HuH-7.5 (cell line): ENCODE measurements around the gene CWC27.

ENCODE experiments used
- DNase-seq: peaks from one replicate; pipeline ENCODE4 v3.0.0; 2011; ENCODE audit warnings: low spot score

Gene CWC27, protein sequence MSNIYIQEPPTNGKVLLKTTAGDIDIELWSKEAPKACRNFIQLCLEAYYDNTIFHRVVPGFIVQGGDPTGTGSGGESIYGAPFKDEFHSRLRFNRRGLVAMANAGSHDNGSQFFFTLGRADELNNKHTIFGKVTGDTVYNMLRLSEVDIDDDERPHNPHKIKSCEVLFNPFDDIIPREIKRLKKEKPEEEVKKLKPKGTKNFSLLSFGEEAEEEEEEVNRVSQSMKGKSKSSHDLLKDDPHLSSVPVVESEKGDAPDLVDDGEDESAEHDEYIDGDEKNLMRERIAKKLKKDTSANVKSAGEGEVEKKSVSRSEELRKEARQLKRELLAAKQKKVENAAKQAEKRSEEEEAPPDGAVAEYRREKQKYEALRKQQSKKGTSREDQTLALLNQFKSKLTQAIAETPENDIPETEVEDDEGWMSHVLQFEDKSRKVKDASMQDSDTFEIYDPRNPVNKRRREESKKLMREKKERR

GRCh38 chr5:64768358-64769312 is at the start of gene CWC27, which contains the start of gene SREK1IP1:
Gene CWC27, plus strand, starts transcription at chr5:64768930. Its CDS starts 217 bp downstream, at chr5:64769147.
Gene SREK1IP1, minus strand, starts transcription at chr5:64768691. Its CDS starts 174 bp downstream, at chr5:64768517.
- DNase-seq: peak; percentile 35

DNA sequence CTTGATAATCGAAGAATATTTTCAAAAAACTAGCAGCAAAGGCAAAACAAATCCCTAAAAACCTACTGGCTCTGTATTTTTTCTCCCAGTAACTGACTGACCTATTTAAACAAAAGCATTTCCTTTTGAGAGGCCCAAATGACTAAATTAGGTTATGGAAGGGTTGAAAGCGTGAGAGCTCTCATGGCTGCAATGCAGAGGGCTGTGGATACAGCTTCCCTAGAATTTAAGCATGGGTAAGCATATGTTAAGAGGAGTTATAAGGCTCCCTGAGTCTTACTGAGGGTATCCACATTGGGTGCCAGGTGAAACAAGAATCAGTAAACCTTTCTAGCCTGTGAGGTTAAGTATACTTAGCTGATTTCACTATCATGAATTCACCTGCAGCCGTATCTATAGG is 46.1 kb upstream of the CWC27 start:
- DNase-seq: no peak

DNA sequence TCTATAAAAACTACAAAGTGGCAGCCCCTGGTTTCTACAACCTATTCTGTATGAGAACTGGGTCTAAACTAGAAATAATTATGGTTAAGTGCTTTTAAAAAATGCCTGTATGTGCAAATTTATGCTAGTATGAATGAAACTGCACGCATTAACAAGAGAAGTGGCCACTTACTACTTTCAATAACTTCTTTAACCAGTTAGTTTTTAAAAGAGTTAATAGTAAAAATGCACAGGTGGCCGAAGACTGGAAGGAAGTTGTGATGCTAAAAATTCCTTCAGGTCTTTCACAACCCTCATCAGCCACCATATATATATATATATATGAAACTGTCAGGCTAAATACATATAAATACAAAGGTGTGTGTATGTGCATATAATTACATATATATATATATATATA is 41.6 kb upstream of the CWC27 start:
- no peak for DNase-seq

DNA sequence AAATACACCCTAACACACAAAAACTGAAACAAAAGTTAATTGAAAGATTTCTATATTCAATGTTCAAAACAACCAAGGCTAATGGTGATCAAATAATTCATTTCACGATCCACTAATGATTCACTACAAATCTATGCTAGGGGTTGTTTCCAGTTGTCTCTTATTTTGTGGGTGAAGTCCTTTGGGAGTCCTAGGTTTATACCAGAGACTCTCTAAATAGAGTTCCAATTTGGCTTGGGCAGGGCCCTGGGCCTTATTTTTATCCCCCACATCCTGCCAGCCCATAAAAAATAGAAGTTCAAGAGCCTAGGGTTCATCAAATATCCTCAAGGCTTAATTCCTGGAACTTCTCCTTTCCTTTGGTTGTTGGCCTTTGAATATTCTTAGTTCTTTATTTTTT is 26.3 kb upstream of the CWC27 start:
- DNase-seq: no peak

DNA sequence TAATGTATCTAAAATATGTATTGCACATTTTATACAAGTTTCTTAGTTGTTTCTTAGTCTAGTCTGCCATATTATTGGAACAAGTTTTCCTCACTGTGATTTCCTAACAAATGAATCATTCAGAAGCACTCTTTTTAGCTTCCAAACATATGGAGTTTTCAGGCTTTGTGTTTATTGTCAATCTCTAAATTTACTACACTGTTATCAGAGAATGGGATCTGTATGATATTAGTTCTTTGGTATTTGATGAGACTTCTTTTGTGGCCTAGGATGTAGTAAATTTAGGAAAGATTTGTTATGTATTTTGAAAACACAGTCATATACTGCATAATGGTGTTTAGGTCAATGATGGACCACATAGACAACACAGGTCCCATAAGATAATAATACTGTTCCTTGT is 25.9 kb upstream of the CWC27 start:
- DNase-seq: no peak

DNA sequence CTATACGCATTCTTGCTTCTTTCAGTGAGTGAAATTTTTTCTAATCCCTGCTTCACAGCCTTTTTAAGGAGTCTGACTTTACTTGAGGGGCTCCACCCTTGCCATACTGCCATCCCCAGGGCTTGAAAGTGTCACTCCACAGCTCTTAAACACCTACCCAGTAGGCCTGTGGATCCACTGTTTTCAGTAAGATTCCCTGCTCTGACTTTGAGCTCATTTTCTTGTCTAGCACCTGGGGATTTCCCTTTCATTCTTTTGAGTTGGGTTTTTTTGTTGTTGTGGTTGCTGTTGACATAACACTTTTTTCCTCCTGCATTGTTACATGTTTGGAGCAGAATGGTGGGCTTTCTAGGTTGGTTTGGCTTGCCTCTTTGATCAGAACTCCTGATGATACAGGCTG is 23.8 kb upstream of the CWC27 start:
- DNase-seq: no peak

GRCh38 chr5:64746446-64746845 is 22.3 kb upstream of the CWC27 start:
- no peak for DNase-seq

GRCh38 chr5:64749385-64749784 is 19.3 kb upstream of the CWC27 start:
- DNase-seq: no peak

GRCh38 chr5:64754066-64754465 is 14.7 kb upstream of the CWC27 start:
- DNase-seq: no peak

- no peak for DNase-seq
Measured at GRCh38 chr5:64758901-64759300, 9.8 kb upstream of the CWC27 start.

- DNase-seq: no peak
Measured at GRCh38 chr5:64759960-64760660, 8.6 kb upstream of the CWC27 start.

DNA sequence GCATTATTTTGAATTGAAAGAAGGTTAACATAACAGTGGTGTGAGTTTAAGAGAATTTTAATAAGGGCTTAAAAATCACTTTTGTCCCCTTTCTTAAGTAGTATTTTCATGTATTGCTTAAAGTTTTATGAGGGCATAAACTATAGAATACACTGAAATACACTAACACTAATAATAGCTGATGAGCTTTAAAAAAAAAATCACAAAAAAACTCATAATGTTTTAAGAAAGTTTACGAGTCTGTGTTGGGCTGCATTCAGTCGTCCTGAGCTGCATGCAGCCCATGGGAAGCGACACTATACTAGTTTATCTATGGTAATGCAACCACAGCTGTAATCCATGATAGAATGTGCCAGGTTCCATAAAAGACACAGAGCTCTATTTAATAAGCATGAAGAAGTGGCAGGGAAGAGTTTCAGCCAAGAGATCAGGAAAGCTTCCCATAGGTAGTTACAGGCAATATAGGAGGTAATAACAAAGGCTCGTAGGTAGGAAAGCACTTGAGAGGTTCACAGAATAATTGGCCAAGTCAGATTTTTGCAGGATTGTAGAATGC is 4.7 kb upstream of the CWC27 start:
- no peak for DNase-seq

DNA sequence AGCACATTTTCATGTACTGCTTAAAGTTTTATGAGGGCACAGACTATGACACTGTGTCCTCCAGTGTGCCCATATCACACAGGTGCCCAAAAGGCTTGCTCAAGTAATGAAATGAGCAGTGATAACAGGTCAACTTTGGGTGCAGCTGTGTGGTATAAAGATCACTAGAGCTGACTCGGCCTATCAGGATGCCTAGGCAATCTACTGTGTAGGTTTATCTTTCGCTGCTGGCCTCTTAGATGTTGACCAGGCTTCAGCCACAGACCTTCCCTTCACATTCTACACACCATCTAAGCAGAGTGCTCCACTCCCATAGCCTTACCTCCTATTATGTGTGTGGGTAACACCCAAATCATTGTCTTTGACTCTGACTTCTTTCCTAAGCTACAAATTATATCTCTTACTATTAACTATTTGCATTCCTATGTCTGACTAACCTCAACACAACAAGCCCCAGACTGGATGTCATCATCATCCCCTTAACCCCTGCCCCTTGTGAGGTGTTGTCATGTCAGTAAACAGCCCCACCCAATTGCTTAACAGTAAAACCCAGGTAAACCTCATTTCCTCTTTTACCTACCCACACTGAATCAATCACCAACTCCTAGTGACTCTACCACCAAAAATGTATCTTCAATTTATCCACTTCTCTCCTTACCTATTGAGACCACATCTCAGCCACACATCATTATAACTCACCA is 2.8 kb upstream of the CWC27 start:
- no peak for DNase-seq

- no peak for DNase-seq
Measured at GRCh38 chr5:64766941-64767340, 1.8 kb upstream of the CWC27 start.

- DNase-seq: no peak
Measured at GRCh38 chr5:64767959-64768357, 772 bp upstream of the CWC27 start.

DNA sequence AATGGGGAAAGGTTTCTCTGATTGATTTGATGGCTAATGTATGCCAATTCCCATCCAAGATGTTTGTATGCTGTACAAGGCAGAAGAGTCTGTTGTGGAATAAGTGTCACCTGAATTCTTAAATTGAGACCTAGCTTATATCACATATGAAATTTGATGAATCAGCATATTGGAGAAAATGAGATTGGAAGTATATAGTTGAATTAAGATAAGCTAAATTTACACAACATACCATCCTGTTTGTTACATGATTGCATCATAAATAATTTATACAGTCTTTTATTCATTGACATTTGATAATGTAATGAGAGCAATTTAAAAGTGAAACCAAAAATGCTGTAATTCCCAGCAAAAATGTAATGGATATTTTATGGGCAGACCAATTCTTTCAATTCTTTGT is 1.1 kb downstream of the CWC27 start:
- DNase-seq: no peak

- DNase-seq: no peak
Measured at GRCh38 chr5:64771736-64772135, 3.0 kb downstream of the CWC27 start.

DNA sequence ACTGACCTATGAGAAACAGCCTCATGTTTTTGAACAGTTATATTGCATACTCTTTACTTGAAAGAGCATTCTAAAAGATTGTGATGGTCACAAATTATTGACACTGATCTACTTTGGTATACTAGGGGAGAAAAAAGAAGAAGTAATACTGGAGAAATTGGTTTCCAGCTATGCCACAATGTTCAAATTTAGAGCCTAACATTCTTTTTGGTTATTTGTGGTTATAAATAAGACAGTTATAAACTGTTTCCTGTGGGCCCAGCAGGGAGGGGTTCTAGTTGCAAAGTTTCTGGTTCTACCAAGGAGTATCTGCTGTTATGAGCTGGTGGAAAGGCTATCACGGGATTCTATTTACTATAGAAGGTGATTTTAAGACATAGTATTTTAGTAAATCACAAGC is 4.8 kb downstream of the CWC27 start:
- DNase-seq: no peak

DNA sequence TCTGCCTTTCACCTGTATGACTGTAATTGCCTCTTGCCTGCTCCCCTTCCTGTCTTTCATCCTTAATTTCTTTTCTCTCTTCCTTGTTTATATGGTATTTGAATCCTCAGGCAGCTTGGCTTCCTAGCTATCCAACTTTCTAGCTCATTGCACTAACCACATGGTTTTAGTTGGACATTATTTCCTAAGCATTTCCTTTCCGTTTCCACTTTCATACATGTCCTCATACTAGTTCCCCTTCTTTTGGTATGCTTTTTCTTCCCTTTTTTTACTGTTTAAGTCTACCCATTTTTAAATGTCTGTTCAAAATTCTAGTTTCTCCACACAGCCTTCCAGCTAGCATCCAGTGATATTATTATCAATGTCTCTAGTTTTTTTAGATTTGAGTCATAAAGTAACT is 6.6 kb downstream of the CWC27 start:
- no peak for DNase-seq

GRCh38 chr5:64784451-64785025 is 15.8 kb downstream of the CWC27 start:
- no peak for DNase-seq

GRCh38 chr5:64786372-64786771 is 17.6 kb downstream of the CWC27 start:
- no peak for DNase-seq
